K562 (cell line): ENCODE data around the gene DBP. TPM values are rescaled to one million over a fixed set of nuclear protein-coding genes. Genes with fewer than 3 reads are reported as not detected.

ENCODE experiments used
- BHLHE40 ChIP-seq: IDR thresholded peaks from 2 replicates; pipeline ENCODE4 v1.6.1; 2011; ENCODE audit warnings: low read length, improper control_type of control experiment
- BMI1 ChIP-seq: fragments of 150-350 bp; IDR thresholded peaks from 2 replicates; pipeline ENCODE4 v1.6.1; 2014; ENCODE audit warnings: low read length
- BRCA1 ChIP-seq, 2 experiments: fragments of 450-650 bp in 1 of 2; sonication (generic) in 1 of 2; formaldehyde crosslinking in 1 of 2; IDR thresholded peaks; 2 replicates each; pipeline versions ENCODE4 v1.5.0 to v1.6.1; 2017 to 2020; ENCODE audit warnings: mild to moderate bottlenecking in 1 of 2, missing genetic modification reagents in 1 of 2
- CC2D1A ChIP-seq: fragments of 450-650 bp; IDR thresholded peaks from 2 replicates; pipeline ENCODE4 v1.6.1; 2017; ENCODE audit warnings: mild to moderate bottlenecking
- EP400 ChIP-seq: fragments of 450-650 bp; IDR thresholded peaks from 2 replicates; pipeline ENCODE4 v1.6.1; 2017; ENCODE audit warnings: antibody characterized with exemption, mild to moderate bottlenecking, moderate library complexity
- HDAC2 ChIP-seq: fragments of 450-650 bp; IDR thresholded peaks from 2 replicates; pipeline ENCODE4 v1.6.1; 2016; ENCODE audit warnings: mild to moderate bottlenecking
- HES1 ChIP-seq: fragments of 450-650 bp; IDR thresholded peaks from 2 replicates; pipeline ENCODE4 v1.6.1; 2016; ENCODE audit warnings: low read depth, mild to moderate bottlenecking, moderate library complexity
- HMGN3 ChIP-seq: IDR thresholded peaks from 2 replicates; pipeline ENCODE4 v1.6.1; 2011; ENCODE audit warnings: borderline replicate concordance, low read depth, mild to moderate bottlenecking, mixed read lengths, low read length; ENCODE audit not compliant: insufficient read length; ENCODE audit errors: extremely low read depth
- HSF4 ChIP-seq: fragments of 250-450 bp; sonication (Bioruptor Pico); IDR thresholded peaks from 2 replicates; pipeline ENCODE4 v2.1.2; 2022; ENCODE audit warnings: mild to moderate bottlenecking, moderate library complexity, borderline replicate concordance
- KAT7 ChIP-seq: sonication (generic); formaldehyde crosslinking; IDR thresholded peaks from 2 replicates; pipeline ENCODE4 v1.8.0; 2022; ENCODE audit warnings: missing genetic modification reagents, mild to moderate bottlenecking, borderline replicate concordance
- KLF10 ChIP-seq: fragments of 250-450 bp; sonication (Bioruptor Pico); IDR thresholded peaks from 2 replicates; pipeline ENCODE4 v1.6.1; 2021; ENCODE audit warnings: matching md5 sums
- KLF6 ChIP-seq: fragments of 250-450 bp; sonication (Bioruptor Pico); IDR thresholded peaks from 2 replicates; pipeline ENCODE4 v1.4.0; 2020; ENCODE audit warnings: mild to moderate bottlenecking, moderate library complexity, borderline replicate concordance
- NCOR1 ChIP-seq: fragments of 450-650 bp; IDR thresholded peaks from 2 replicates; pipeline ENCODE4 v1.6.1; 2016; ENCODE audit warnings: mild to moderate bottlenecking, moderate library complexity
- NEUROD1 ChIP-seq: fragments of 150-350 bp; IDR thresholded peaks from 2 replicates; pipeline ENCODE4 v1.6.1; 2014; ENCODE audit warnings: borderline replicate concordance, low read length, low read depth; ENCODE audit not compliant: partially characterized antibody
- NR2C2 ChIP-seq, 2 experiments: fragments of 200-800 bp in 1 of 2; sonication (Bioruptor generic) in 1 of 2; sonication (generic) in 1 of 2; formaldehyde crosslinking in 1 of 2; IDR thresholded peaks; 2 replicates each; pipeline versions ENCODE4 v1.6.1 to v1.8.0; 2016 to 2022; ENCODE audit warnings: mild to moderate bottlenecking in 1 of 2, missing compliant biosample characterization in 1 of 2, missing genetic modification characterization in 1 of 2, missing genetic modification reagents in 1 of 2
- POLR3G ChIP-seq: IDR thresholded peaks from 2 replicates; pipeline ENCODE4 v1.6.1; 2011; ENCODE audit not compliant: insufficient read length, insufficient replicate concordance; ENCODE audit errors: extremely low read depth
- SREBF2 ChIP-seq: sonication (generic); formaldehyde crosslinking; IDR thresholded peaks from 2 replicates; pipeline ENCODE4 v1.4.0; 2020; ENCODE audit warnings: mild to moderate bottlenecking, missing genetic modification reagents
- STAT6 ChIP-seq: sonication (generic); formaldehyde crosslinking; IDR thresholded peaks from 2 replicates; pipeline ENCODE4 v1.8.1; 2023; ENCODE audit warnings: mild to moderate bottlenecking, missing genetic modification reagents
- SUPT5H ChIP-seq: fragments of 450-650 bp; IDR thresholded peaks from 2 replicates; pipeline ENCODE4 v1.6.1; 2016
- TAF1 ChIP-seq: IDR thresholded peaks from 2 replicates; pipeline ENCODE4 v1.6.1; 2011; ENCODE audit warnings: mild to moderate bottlenecking, low read length, moderate library complexity; ENCODE audit not compliant: insufficient read depth, control insufficient read depth, severe bottlenecking; ENCODE audit errors: extremely low read depth
- TGIF2 ChIP-seq: sonication (generic); formaldehyde crosslinking; IDR thresholded peaks from 2 replicates; pipeline ENCODE4 v1.8.1; 2022; ENCODE audit warnings: mild to moderate bottlenecking, missing genetic modification reagents, moderate library complexity
- ZBTB34 ChIP-seq: fragments of 250-450 bp; sonication (Bioruptor Pico); IDR thresholded peaks from 2 replicates; pipeline ENCODE4 v1.8.0; 2021; ENCODE audit warnings: mild to moderate bottlenecking, moderate library complexity
- ZNF274 ChIP-seq: IDR thresholded peaks from 2 replicates; pipeline ENCODE4 v1.6.1; 2011; ENCODE audit warnings: low read depth, mild to moderate bottlenecking, low read length, moderate library complexity, borderline replicate concordance
- ZNF584 ChIP-seq: fragments of 200-800 bp; sonication (Bioruptor generic); IDR thresholded peaks from 2 replicates; pipeline ENCODE4 v1.6.1; 2016; ENCODE audit warnings: low read depth, mild to moderate bottlenecking, missing genetic modification characterization, missing compliant biosample characterization
- ZNF780A ChIP-seq: fragments of 250-450 bp; sonication (Bioruptor Pico); IDR thresholded peaks from 2 replicates; pipeline ENCODE4 v1.5.0; 2021; ENCODE audit warnings: mild to moderate bottlenecking
- polyA plus RNA-seq, 8 experiments: library from polyadenylated mRNA; depleted of rRNA in 4 of 8; stranded (reverse) in 5 of 8; unstranded in 3 of 8; fragments of >200 nt; fragmentation: Nextera tagmentation in 2 of 8; fragmentation: Illumina TruSeq in 1 of 8; extraction: Ambion mirVana in 2 of 8; extraction: Trizol in 1 of 8; gene quantifications; 2 replicates each; pipeline versions ENCODE4 v1.2.1 to v1.2.3, GENCODE V29; 2011 to 2014; ENCODE audit warnings: inconsistent platforms in 1 of 8, missing spikeins in 1 of 8
- total RNA-seq, 7 experiments: library from RNA; depleted of rRNA in 6 of 7; stranded (reverse); fragments of >200 nt in 6 of 7; fragmentation: Illumina TruSeq in 2 of 7; extraction: Trizol in 2 of 7; gene quantifications; 2 replicates each; pipeline versions ENCODE4 v1.2.1 to v1.2.3, GENCODE V29; 2011 to 2021; ENCODE audit warnings: low replicate concordance in 1 of 7

The DBP gene
- total and polyA plus RNA-seq, 9 of the 15 experiments (the other 6 are each of a cell fraction or from before 2014, with no cell fraction given): 0.25 to 5.5 (median 1.8) TPM

DNA sequence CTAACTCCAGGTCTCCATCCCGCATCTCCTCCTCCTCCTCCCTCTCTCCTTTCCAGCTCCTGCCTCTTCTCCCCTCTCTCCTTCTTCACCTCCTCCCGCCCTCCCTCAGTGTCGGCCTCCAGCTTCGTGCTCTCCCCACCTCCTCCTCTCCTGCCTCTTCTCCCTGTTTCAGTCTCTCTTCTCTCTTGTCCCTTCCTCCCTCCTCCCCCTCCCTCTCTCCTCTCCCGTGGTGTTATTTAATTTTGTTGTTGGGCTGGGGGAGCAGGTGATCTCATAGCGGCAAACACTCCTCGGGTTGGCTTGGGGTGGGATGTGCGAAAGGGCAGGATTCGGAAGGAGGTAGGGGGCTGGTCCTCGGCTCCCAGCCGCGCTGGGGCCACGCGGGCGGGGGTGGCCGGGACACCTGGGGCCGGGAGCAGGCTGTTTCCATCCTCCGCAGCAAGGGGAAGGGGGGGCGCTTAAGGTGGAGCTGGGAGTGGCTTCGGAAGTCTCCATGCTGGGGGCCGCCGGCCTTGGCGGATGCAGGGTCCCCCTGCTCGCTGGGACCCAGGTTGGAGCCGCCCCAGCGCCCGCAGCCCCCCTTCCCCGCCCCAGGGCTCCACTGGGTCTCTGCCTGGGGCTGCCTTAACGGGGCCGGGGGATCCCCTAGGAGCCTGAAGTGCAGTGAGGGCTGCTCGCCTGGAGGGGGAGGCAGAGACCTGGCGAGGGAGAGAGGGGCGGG, 9.0 kb upstream of the DBP start, which contains the start of gene CA11 (continued):
- 0 out of 2 replicates have a peak, but pooled peaks have one; percentile 12 for TF ChIP-seq HES1
- peak; percentile 70 for TF ChIP-seq HDAC2
- TF ChIP-seq TGIF2 (CRISPR knock-in tag): no peak
- TF ChIP-seq NEUROD1: peak; percentile 44
- no peak for TF ChIP-seq SREBF2 (CRISPR knock-in tag)
- TF ChIP-seq CC2D1A: peak; percentile 62
- TF ChIP-seq SUPT5H: peak; percentile 64
- no peak for TF ChIP-seq POLR3G
- no peak for TF ChIP-seq KAT7 (CRISPR knock-in tag)
- no peak for TF ChIP-seq TAF1
- no peak for TF ChIP-seq KLF10
- no peak for TF ChIP-seq NR2C2 (CRISPR knock-in tag; IDR thresholded peaks at IDR 0.05)
- no peak for TF ChIP-seq NR2C2 (tag; IDR thresholded peaks at IDR 0.05)
- peak; percentile 67 for TF ChIP-seq NCOR1
- no peak for TF ChIP-seq ZNF274
- TF ChIP-seq STAT6 (CRISPR knock-in tag): no peak
- peak; percentile 36 for TF ChIP-seq HMGN3
- peak; percentile 73; the same call in 1 of the 2 replicates for TF ChIP-seq EP400
- TF ChIP-seq BHLHE40: peak; percentile 6; the same call in 1 of the 2 replicates
- TF ChIP-seq BRCA1 (IDR thresholded peaks at IDR 0.05): no peak
- TF ChIP-seq BRCA1 (CRISPR knock-in tag; IDR thresholded peaks at IDR 0.05): no peak
- TF ChIP-seq ZNF584 (CRISPR knock-in tag): no peak
- TF ChIP-seq BMI1: no peak
- TF ChIP-seq ZNF780A (CRISPR knock-in tag): no peak
- TF ChIP-seq HSF4 (CRISPR knock-in tag): no peak
- peak; percentile 31; the same call in 1 of the 2 replicates for TF ChIP-seq KLF6 (CRISPR knock-in tag)
- no peak for TF ChIP-seq ZBTB34
